ENCODE results near the gene NALCN. TPM values are rescaled to one million over a fixed set of nuclear protein-coding genes. Genes with fewer than 3 reads are reported as not detected.
A peak's percentile ranks its signal among the peaks of the same experiment; 100 is the strongest.

Gene NALCN
- total RNA-seq (under 1 TPM; 0.54 to 0.64 TPM), polyA plus RNA-seq (under 1 TPM; 0.11 to 0.20 TPM)
- long read RNA-seq, donor 1 = 0 reads
- long read RNA-seq, donor 2 = 0 reads
- long read RNA-seq, donor 3 = 0 reads
- long read RNA-seq, donor 4 = 0 reads
- long read RNA-seq, donor 5 = 0 reads

DNA sequence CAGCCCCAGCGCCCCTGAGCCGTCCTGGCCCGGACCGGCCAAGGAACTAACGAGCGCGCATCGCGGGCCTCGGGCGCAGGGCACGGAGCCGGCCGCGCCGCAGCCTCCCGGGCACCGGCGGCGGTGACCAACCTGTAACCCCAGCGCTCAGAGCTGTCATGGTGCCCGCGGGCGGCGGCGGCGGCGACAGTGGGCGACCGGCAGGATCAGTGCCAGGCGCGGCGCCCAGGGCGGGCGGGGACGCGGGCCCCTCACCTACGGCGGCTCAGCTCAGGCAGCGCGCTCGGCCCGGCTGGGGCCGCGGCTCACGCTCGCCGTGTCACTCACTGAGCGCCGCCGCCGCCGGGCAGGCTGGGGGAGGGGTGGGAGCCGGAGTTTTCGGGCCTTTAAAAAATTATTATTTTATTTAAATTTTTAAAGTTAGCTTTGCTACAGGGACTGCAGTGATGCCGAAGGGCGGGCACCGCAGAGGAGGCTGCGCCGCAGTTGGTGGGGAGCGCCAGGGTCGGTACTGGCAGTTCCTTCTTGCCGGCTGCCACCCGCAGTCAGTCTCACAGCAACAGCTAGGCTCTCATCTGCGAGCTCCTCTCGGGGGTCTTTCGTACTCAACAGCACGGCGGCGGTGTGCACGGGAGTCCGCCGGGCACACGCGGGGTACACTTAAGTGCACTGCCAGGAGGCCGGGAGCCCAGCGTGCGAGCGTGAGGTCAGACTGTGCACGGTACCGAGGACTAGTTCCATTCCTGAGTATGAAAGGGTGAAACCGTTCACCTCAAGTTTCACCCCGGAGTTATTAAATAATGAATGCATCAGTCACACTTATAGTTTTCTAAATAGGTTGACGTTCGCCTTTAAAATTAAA lies at the start of gene NALCN:
Gene NALCN, minus strand, starts transcription at position 328 of the 862 bp plus-strand sequence. CDS start 17,382 bp downstream, outside the sequence.
- TF ChIP-seq, protein P1, sequence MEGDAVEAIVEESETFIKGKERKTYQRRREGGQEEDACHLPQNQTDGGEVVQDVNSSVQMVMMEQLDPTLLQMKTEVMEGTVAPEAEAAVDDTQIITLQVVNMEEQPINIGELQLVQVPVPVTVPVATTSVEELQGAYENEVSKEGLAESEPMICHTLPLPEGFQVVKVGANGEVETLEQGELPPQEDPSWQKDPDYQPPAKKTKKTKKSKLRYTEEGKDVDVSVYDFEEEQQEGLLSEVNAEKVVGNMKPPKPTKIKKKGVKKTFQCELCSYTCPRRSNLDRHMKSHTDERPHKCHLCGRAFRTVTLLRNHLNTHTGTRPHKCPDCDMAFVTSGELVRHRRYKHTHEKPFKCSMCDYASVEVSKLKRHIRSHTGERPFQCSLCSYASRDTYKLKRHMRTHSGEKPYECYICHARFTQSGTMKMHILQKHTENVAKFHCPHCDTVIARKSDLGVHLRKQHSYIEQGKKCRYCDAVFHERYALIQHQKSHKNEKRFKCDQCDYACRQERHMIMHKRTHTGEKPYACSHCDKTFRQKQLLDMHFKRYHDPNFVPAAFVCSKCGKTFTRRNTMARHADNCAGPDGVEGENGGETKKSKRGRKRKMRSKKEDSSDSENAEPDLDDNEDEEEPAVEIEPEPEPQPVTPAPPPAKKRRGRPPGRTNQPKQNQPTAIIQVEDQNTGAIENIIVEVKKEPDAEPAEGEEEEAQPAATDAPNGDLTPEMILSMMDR (IDR thresholded peaks at IDR 0.05; ENCODE audit: control extremely low read depth, extremely low read depth) = no peak
- WGBS, 2 donors = 2 to 3% methylated on average over 57 to 85 of the region's 85 CpGs
- H3K9ac ChIP-seq (ENCODE audit: insufficient read depth in 1 of 2, low read length in 2 of 2) = no peak within 1 kb of the TSS
- no peaks in the 10 kb centered on the region for H3K36me3 ChIP-seq (ENCODE audit: control insufficient read depth in 4 of 4, insufficient read depth in 4 of 4, low read length in 4 of 4)
- no peak within 1 kb of the TSS for H3K27ac ChIP-seq (ENCODE audit: low read depth in 1 of 2, low read length in 1 of 2)
- ATAC-seq (ENCODE audit: insufficient read depth, low FRiP score) = peak; percentile 64
- H3K9me3 ChIP-seq (ENCODE audit: control insufficient read depth in 4 of 4, insufficient read depth in 3 of 4, low read length in 3 of 4) = no peaks in the 10 kb centered on the region
- H3K4me3 ChIP-seq = peak within 1 kb of the TSS; percentile 45
- H3K27me3 ChIP-seq (ENCODE audit: control insufficient read depth in 3 of 3, insufficient read depth in 3 of 3, low read length in 2 of 3) = peaks cover 8 to 37% (median 23%) of the 10 kb centered on the region in 3 donors
- DNase-seq = peak; percentile 5 to 30 (median 9)
- H3K4me1 ChIP-seq (ENCODE audit: control insufficient read depth in 5 of 5, insufficient read depth in 5 of 5, low read length in 5 of 5) = peaks cover 0 to 5% (median 0%) of the 10 kb centered on the region in 5 donors

DNA sequence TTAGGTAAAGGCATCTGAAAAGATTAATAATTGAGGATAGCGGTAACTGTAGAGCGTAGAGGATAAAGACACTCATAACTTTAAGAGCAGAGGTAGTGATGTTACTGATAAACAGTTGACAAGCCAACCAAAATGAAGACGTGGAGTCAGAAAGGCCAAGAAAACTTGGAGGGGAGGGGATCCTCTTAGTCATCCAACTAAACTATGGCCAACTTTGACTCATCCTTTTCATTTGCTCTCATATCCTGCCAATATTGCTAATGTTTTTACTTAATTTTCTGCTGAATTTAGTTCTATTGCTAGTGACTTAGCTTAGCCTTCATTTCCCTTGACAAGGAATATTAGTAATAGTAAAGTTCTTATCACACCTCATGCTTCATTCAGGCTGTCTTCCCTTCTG lies 49.6 kb upstream of the NALCN start:
- no peak overlapping the region for H3K9ac ChIP-seq (ENCODE audit: insufficient read depth in 1 of 2, low read length in 2 of 2)

DNA sequence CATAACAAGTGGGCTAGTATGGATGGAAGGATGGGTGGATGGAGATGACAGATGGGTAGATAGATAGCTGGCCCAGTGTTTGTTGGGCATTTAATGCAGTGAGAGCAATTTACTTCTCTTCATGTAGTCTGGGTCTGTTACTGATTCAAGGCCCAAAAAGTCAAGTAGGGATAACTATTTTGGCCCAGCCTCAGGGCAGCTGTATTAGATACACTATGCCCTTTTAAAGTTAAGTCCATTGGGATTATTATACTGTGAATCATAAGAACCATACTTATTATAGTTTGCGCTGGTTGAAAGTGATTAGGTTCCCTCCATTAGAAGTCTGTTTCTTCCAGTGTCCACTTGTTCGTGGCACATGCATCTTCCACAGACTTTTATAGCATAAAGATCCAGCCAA lies 40.9 kb upstream of the NALCN start:
- TF ChIP-seq, protein P1 (IDR thresholded peaks at IDR 0.05; ENCODE audit: control extremely low read depth, extremely low read depth) = no peak
- 94 to 95% methylated on average over 2 of the region's 2 CpGs for WGBS, 2 donors
- no peak for ATAC-seq (ENCODE audit: insufficient read depth, low FRiP score)

More for the DNA sequence above, 49.6 kb upstream of the NALCN start:
- Histone ChIP-seq H3K27me3 (ENCODE audit: control insufficient read depth in 3 of 3, insufficient read depth in 3 of 3, low read length in 2 of 3) (no peaks in the 10 kb centered on the region), H3K27ac (ENCODE audit: low read depth in 1 of 2, low read length in 1 of 2) (no peak overlapping the region), H3K36me3 (ENCODE audit: control insufficient read depth in 4 of 4, insufficient read depth in 4 of 4, low read length in 4 of 4) (no peaks in the 10 kb centered on the region), H3K4me1 (ENCODE audit: control insufficient read depth in 5 of 5, insufficient read depth in 5 of 5, low read length in 5 of 5) (no peaks in the 10 kb centered on the region), H3K4me3 (no peak overlapping the region), H3K9me3 (ENCODE audit: control insufficient read depth in 4 of 4, insufficient read depth in 3 of 4, low read length in 3 of 4) (peaks cover 0 to 3% (median 0%) of the 10 kb centered on the region in 4 donors)
- TF ChIP-seq, protein P1 (IDR thresholded peaks at IDR 0.05; ENCODE audit: control extremely low read depth, extremely low read depth) = no peak
- DNase-seq (no peak), ATAC-seq (ENCODE audit: insufficient read depth, low FRiP score) (no peak)
- WGBS, 2 donors = 81 to 94% methylated on average over 3 of the region's 3 CpGs

More for the DNA sequence above, 40.9 kb upstream of the NALCN start:
- Histone ChIP-seq H3K27me3 (ENCODE audit: control insufficient read depth in 3 of 3, insufficient read depth in 3 of 3, low read length in 2 of 3) (no peaks in the 10 kb centered on the region), H3K27ac (ENCODE audit: low read depth in 1 of 2, low read length in 1 of 2) (no peak overlapping the region), H3K9ac (ENCODE audit: insufficient read depth in 1 of 2, low read length in 2 of 2) (no peak overlapping the region), H3K36me3 (ENCODE audit: control insufficient read depth in 4 of 4, insufficient read depth in 4 of 4, low read length in 4 of 4) (no peaks in the 10 kb centered on the region), H3K9me3 (ENCODE audit: control insufficient read depth in 4 of 4, insufficient read depth in 3 of 4, low read length in 3 of 4) (peaks cover 0 to 1% (median 0%) of the 10 kb centered on the region in 4 donors), H3K4me3 (no peak overlapping the region), H3K4me1 (ENCODE audit: control insufficient read depth in 5 of 5, insufficient read depth in 5 of 5, low read length in 5 of 5) (peaks cover 0 to 2% (median 0%) of the 10 kb centered on the region in 5 donors)
- DNase-seq = no peak

All from lung (tissue), 16 donors.